ENCODE data around the gene NAPSA. TPM values are rescaled to one million over a fixed set of nuclear protein-coding genes. Genes with fewer than 3 reads are reported as not detected.

The NAPSA gene
- total RNA-seq, 6 experiments from 2014 or later, result 0.19 to 2.2 (median 1.0) TPM

- ATAC-seq, result no peak
- Histone ChIP-seq H3K4me3 (no peak overlapping the region), H3K4me1 (peaks cover 0 to 8% (median 0%) of the 10 kb centered on the region in 4 donors), H3K27ac (no peak overlapping the region), H3K27me3 (no peaks in the 10 kb centered on the region), H3K9me3 (no peaks in the 10 kb centered on the region), H3K36me3 (peaks cover 0 to under 1% (median 0%) of the 10 kb centered on the region in 4 donors)
- no peak for DNase-seq
- TF ChIP-seq CTCF (IDR thresholded peaks at IDR 0.05), result no peak
- TF ChIP-seq POLR2A (IDR thresholded peaks at IDR 0.05), result no peak
- intact Hi-C loops (cut with DNase I), result no loop called here
- WGBS (ENCODE audit: insufficient coverage, low coverage, low lambda C conversion rate, missing lambda C conversion rate), result 85% methylated on average over 14 of the region's 21 CpGs
Observed at GRCh38 chr19:50387176-50387867, 21.9 kb upstream of the NAPSA start.

GRCh38 chr19:50384685-50385535, 19.5 kb upstream of the NAPSA start:
- peak overlapping the region in 1 of 3 donors; percentile 44 for H3K27ac ChIP-seq
- H3K27me3 ChIP-seq, result no peaks in the 10 kb centered on the region
- intact Hi-C loops (cut with DNase I), result no loop called here
- peaks cover 0 to 8% (median 0%) of the 10 kb centered on the region in 4 donors for H3K4me1 ChIP-seq
- H3K36me3 ChIP-seq, result peaks cover 0 to 20% (median 5%) of the 10 kb centered on the region in 4 donors
- no peak for ATAC-seq
- no peaks in the 10 kb centered on the region for H3K9me3 ChIP-seq
- DNase-seq, result no peak
- peak overlapping the region; percentile 47 to 69 (median 56) for H3K4me3 ChIP-seq
- TF ChIP-seq CTCF (IDR thresholded peaks at IDR 0.05), result no peak
- 20% methylated on average over 25 of the region's 26 CpGs for WGBS (ENCODE audit: insufficient coverage, low coverage, low lambda C conversion rate, missing lambda C conversion rate)

- Histone ChIP-seq H3K9me3 (no peaks in the 10 kb centered on the region), H3K27me3 (no peaks in the 10 kb centered on the region), H3K27ac (peak within 1 kb of the TSS in 2 of 3 donors; percentile 60 to 70), H3K36me3 (peaks cover 0 to 28% (median 6%) of the 10 kb centered on the region in 4 donors), H3K4me1 (peaks cover 0 to 8% (median 0%) of the 10 kb centered on the region in 4 donors), H3K4me3 (peak within 1 kb of the TSS; percentile 47 to 69 (median 56))
- 0% methylated on average over 43 of the region's 78 CpGs for WGBS (ENCODE audit: insufficient coverage, low coverage, low lambda C conversion rate, missing lambda C conversion rate)
- TF ChIP-seq POLR2A (IDR thresholded peaks at IDR 0.05), result peak; percentile 16
- TF ChIP-seq CTCF (IDR thresholded peaks at IDR 0.05), result no peak
- peak; percentile 98 to 99 (median 99) for DNase-seq
- peak; percentile 94 to 97 (median 96) for ATAC-seq
- intact Hi-C loops (cut with DNase I), result no loop called here
Observed at GRCh38 chr19:50383852-50384684, 18.6 kb upstream of the NAPSA start, which contains the start of gene POLD1. POLD1 (plus strand) TSS chr19:50384347; CDS start chr19:50398852, 14,505 bp downstream.

Measured in right lobe of liver (tissue), 6 donors.